ENCODE measurements around the gene HNRNPAB.
"Not testable (repeated sequence)": the region's sequence is repeated elsewhere in the genome, so short reads cannot be mapped to it uniquely, and the experiment has no call there.

HNRNPAB gene

GRCh38 chr5:178245389-178245788 is 41.1 kb downstream of the HNRNPAB start:
- no peak for DNase-seq (ENCODE audit: low spot score)

- DNase-seq (ENCODE audit: low spot score) = no peak
These were observed 42.4 kb downstream of the HNRNPAB start for GRCh38 chr5:178246624-178247279.

- DNase-seq (ENCODE audit: low spot score) = no peak
These were observed 43.4 kb downstream of the HNRNPAB start for GRCh38 chr5:178247481-178248456.

- DNase-seq (ENCODE audit: low spot score) = no peak
These were observed 44.4 kb downstream of the HNRNPAB start for GRCh38 chr5:178248750-178249149.

- DNase-seq (ENCODE audit: low spot score) = peak; percentile 25
These were observed 45.1 kb downstream of the HNRNPAB start for GRCh38 chr5:178249191-178249989.

GRCh38 chr5:178250263-178250662 is 45.9 kb downstream of the HNRNPAB start:
- no peak for DNase-seq (ENCODE audit: low spot score)

GRCh38 chr5:178252258-178252657 is 47.9 kb downstream of the HNRNPAB start:
- DNase-seq (ENCODE audit: low spot score) = no peak

- not testable (repeated sequence) for DNase-seq (ENCODE audit: low spot score)
These were observed 49.3 kb downstream of the HNRNPAB start for GRCh38 chr5:178253632-178254031.

GRCh38 chr5:178256746-178257145 is 52.4 kb downstream of the HNRNPAB start:
- DNase-seq (ENCODE audit: low spot score) = no peak

- DNase-seq (ENCODE audit: low spot score) = no peak
These were observed 53.3 kb downstream of the HNRNPAB start for GRCh38 chr5:178257650-178258049.

GRCh38 chr5:178259623-178260536 is 55.5 kb downstream of the HNRNPAB start:
- DNase-seq (ENCODE audit: low spot score) = no peak

Measured in kidney tubule cell (primary cell).